Measurements from ENCODE around the gene TMPRSS2.

GRCh38 chr21:41490330-41490729 is 17.6 kb downstream of the TMPRSS2 start:
- TF ChIP-seq CTCF (IDR thresholded peaks at IDR 0.05) (no peak), ZFX (IDR thresholded peaks at IDR 0.05; ENCODE audit: borderline replicate concordance) (no peak)
